GM12874 (cell line): ENCODE measurements around the gene INTS6L.

Experiments used
- TF ChIP-seq, protein P1 (sequence below): IDR thresholded peaks from 2 replicates; pipeline ENCODE4 v1.5.1; 2011; ENCODE audit warnings: low read depth, mild to moderate bottlenecking, control low read depth, low read length, moderate library complexity; ENCODE audit not compliant: insufficient read depth

The INTS6L gene

DNA sequence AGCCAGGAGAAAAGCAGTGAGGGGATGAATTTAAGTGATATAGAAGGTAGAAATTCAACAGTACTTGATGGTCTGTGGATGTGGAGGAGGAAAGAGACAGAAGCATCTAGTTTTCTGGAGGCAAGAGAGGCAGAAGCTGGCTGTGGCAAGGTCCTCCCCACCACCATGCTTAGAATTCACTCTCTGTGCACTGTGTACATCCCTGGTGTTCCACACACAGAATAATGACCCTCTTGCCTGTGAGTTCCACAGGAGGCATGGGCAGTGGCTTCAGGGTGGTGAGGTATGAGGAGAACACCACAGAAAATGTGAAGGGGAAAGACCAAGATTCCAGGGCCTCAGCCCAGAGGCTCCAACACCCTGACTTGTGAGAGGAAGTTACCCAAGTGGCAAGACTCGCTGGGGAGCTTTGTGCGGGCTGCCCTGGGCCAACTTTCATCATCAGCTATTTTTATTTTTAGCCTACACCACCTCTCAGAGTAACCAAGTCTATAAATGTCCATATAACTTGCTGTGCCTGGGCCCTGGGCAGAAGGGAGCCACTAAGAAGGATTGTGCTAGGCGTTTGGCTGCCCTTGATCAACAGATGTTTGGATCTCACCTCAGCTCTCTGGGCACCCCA lies 7.8 kb upstream of the INTS6L start:
- TF ChIP-seq, protein P1, sequence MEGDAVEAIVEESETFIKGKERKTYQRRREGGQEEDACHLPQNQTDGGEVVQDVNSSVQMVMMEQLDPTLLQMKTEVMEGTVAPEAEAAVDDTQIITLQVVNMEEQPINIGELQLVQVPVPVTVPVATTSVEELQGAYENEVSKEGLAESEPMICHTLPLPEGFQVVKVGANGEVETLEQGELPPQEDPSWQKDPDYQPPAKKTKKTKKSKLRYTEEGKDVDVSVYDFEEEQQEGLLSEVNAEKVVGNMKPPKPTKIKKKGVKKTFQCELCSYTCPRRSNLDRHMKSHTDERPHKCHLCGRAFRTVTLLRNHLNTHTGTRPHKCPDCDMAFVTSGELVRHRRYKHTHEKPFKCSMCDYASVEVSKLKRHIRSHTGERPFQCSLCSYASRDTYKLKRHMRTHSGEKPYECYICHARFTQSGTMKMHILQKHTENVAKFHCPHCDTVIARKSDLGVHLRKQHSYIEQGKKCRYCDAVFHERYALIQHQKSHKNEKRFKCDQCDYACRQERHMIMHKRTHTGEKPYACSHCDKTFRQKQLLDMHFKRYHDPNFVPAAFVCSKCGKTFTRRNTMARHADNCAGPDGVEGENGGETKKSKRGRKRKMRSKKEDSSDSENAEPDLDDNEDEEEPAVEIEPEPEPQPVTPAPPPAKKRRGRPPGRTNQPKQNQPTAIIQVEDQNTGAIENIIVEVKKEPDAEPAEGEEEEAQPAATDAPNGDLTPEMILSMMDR, result no peak

- TF ChIP-seq, protein P1, result no peak
Observed at GRCh38 chrX:135513130-135513515, 7.3 kb upstream of the INTS6L start.

DNA sequence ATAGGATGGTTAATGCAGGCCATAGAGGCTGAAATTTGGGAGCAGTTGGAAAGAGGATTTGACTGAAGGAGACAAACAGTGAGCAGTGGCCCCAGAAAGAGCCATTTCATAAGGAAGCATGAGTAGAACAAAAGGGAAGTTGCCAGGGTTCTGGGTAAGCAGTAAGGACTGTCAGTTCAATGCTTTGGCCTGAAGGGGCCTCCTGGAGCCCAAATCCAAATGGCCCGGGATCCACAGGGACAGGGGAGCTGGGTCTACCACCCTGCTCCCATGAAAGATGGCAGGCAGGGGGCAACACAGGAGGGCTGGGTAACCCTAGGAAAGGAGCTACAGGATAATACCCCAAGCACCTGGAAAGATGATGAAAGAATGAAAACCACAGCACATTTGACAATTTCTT lies 4.1 kb upstream of the INTS6L start:
- TF ChIP-seq, protein P1, result no peak

GRCh38 chrX:135518161-135518560 lies 2.3 kb upstream of the INTS6L start:
- TF ChIP-seq, protein P1, result no peak

- TF ChIP-seq, protein P1, result no peak
Observed at GRCh38 chrX:135520022-135520552, 373 bp upstream of the INTS6L start.

DNA sequence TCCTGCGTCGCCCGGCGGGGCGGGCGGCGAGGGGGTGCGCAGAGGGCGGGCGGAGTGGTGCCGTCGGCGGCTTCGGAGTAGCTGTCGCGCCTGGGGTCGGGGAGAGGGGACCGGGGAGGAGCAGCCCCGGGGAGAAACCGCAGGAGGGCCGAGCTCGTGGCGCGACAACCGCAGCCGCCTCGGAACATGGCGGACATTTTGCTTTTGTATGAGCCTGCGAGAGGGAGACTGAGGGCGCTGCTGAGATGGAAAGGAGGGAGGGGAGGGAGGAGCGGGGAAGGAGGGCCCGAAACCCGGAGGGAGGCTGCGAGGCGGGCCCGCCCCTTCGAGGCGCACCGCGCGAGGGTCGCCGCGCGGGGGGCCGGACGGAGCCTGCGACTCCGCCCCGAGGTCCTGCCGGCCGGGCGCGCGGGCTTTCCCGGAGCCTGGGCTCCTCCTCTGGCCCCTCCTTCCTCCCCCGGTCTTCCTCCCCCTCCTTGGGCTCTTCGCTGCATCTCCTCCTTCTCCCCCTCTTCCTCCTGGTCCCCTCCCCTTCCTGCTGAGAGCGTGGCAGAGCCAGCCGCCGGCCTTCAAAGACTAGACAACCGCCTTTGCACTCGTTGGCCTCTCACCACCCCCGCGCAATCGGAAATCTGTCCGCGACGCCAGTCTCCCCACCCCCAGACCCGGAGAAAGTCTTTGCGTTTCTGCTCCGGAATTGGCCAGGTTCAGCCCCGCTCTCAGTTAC lies 1.1 kb downstream of the INTS6L start:
- TF ChIP-seq, protein P1, result 0 out of 2 replicates have a peak, but pooled peaks have one; percentile 2

- TF ChIP-seq, protein P1, result no peak
Observed at GRCh38 chrX:135522132-135522530, 1.7 kb downstream of the INTS6L start.
